GM23338 (cell line): Measurements from ENCODE around the gene BTN3A1. TPM values are rescaled to one million over a fixed set of nuclear protein-coding genes. Genes with fewer than 3 reads are reported as not detected.
"Not testable (repeated sequence)": the region's sequence is repeated elsewhere in the genome, so short reads cannot be mapped to it uniquely, and the experiment has no call there.

ENCODE experiments used
- ATAC-seq: fragments of 200-7000 bp; cut with Tn5 transposase; 3 replicates; pipeline ENCODE4 v1.9.1; 2020
- DNase-seq: peaks from one replicate; pipeline ENCODE4 v3.0.0-alpha.2; 2015; ENCODE audit warnings: low spot score
- H2AFZ ChIP-seq: fragments of 200-600 bp; sonication (generic); 2 replicates; pipeline ENCODE4 v1.8.0; 2016; ENCODE audit warnings: antibody characterized with exemption, mild to moderate bottlenecking, moderate library complexity
- H3F3A ChIP-seq: fragments of 200-600 bp; sonication (generic); replicated peaks from 2 replicates; pipeline ENCODE4 v1.8.0; 2017; ENCODE audit warnings: antibody characterized with exemption, mixed run types, low read depth
- H3K27ac ChIP-seq: fragments of 200-600 bp; sonication (generic); 2 replicates; pipeline ENCODE4 v1.6.1; 2016; ENCODE audit warnings: low read depth
- H3K27me3 ChIP-seq: fragments of 200-600 bp; sonication (generic); 2 replicates; pipeline ENCODE4 v1.8.0; 2016; ENCODE audit warnings: mild to moderate bottlenecking, mixed run types, moderate library complexity; ENCODE audit not compliant: insufficient read depth
- H3K36me3 ChIP-seq: fragments of 200-600 bp; sonication (generic); 2 replicates; pipeline ENCODE4 v1.8.0; 2016; ENCODE audit warnings: mild to moderate bottlenecking; ENCODE audit not compliant: insufficient read depth
- H3K4me1 ChIP-seq: fragments of 200-600 bp; sonication (generic); 2 replicates; pipeline ENCODE4 v1.8.0; 2016; ENCODE audit warnings: mild to moderate bottlenecking, moderate library complexity; ENCODE audit not compliant: insufficient read depth
- H3K4me2 ChIP-seq: fragments of 200-600 bp; sonication (generic); 2 replicates; pipeline ENCODE4 v1.7.1; 2017; ENCODE audit warnings: mixed run types
- H3K4me3 ChIP-seq: fragments of 200-600 bp; sonication (generic); 2 replicates; pipeline ENCODE4 v1.6.1; 2016; ENCODE audit warnings: mixed run types
- H3K79me2 ChIP-seq: fragments of 200-600 bp; sonication (generic); replicated peaks from 2 replicates; pipeline ENCODE4 v1.8.0; 2017; ENCODE audit warnings: mild to moderate bottlenecking; ENCODE audit not compliant: insufficient read depth
- H3K9me2 ChIP-seq: fragments of 200-600 bp; sonication (generic); 2 replicates; pipeline ENCODE4 v1.8.0; 2017; ENCODE audit not compliant: insufficient read depth
- H4K20me1 ChIP-seq: fragments of 200-600 bp; sonication (generic); replicated peaks from 2 replicates; pipeline ENCODE4 v1.8.0; 2017; ENCODE audit warnings: mild to moderate bottlenecking; ENCODE audit not compliant: insufficient read depth
- H3K27ac Mint-ChIP-seq: 2 replicates; pipeline ENCODE4 v1.8.0; 2020; ENCODE audit warnings: inconsistent platforms, mild to moderate bottlenecking, moderate library complexity, mixed read lengths
- H3K27me3 Mint-ChIP-seq: 3 replicates; pipeline ENCODE4 v1.8.0; 2022; ENCODE audit warnings: low read depth, mild to moderate bottlenecking, moderate library complexity, mixed read lengths, inconsistent platforms; ENCODE audit not compliant: insufficient read depth, poor library complexity
- H3K36me3 Mint-ChIP-seq: 3 replicates; pipeline ENCODE4 v1.8.0; 2021; ENCODE audit warnings: low read depth, mild to moderate bottlenecking, inconsistent platforms, moderate library complexity, mixed read lengths
- H3K4me1 Mint-ChIP-seq: 3 replicates; pipeline ENCODE4 v1.8.0; 2020; ENCODE audit warnings: mild to moderate bottlenecking, inconsistent platforms, mixed read lengths
- H3K4me3 Mint-ChIP-seq: 3 replicates; pipeline ENCODE4 v1.8.0; 2021; ENCODE audit warnings: moderate library complexity, mild to moderate bottlenecking, inconsistent platforms, mixed read lengths
- H3K9me3 Mint-ChIP-seq: 3 replicates; pipeline ENCODE4 v1.8.0; 2020; ENCODE audit warnings: moderate library complexity, mild to moderate bottlenecking, inconsistent platforms, mixed read lengths
- JUNB ChIP-seq: IDR thresholded peaks from one replicate; pipeline ENCODE4 v1.6.1; 2016; ENCODE audit warnings: antibody characterized with exemption; ENCODE audit not compliant: unreplicated experiment
- NANOG ChIP-seq: IDR thresholded peaks from 2 replicates; pipeline ENCODE4 v1.6.1; 2016; ENCODE audit warnings: antibody characterized with exemption, borderline replicate concordance
- POLR2AphosphoS5 ChIP-seq: IDR thresholded peaks from 2 replicates; pipeline ENCODE4 v1.6.1; 2016; ENCODE audit warnings: antibody characterized with exemption, low read depth
- STAT1 ChIP-seq: IDR thresholded peaks from one replicate; pipeline ENCODE4 v1.6.1; 2016; ENCODE audit warnings: antibody characterized with exemption; ENCODE audit not compliant: unreplicated experiment
- polyA plus RNA-seq: library from polyadenylated mRNA; unstranded; fragments of >200 nt; fragmentation: Nextera tagmentation; extraction: Ambion mirVana; gene quantifications from 2 replicates; pipeline ENCODE4 v1.2.1, GENCODE V29; 2016
- total RNA-seq: library from RNA; depleted of rRNA; stranded (reverse); fragments of >200 nt; shearing (Covaris generic); gene quantifications from 2 replicates; pipeline ENCODE4 v1.2.3, GENCODE V29; 2014
- TF ChIP-seq, protein P1 (sequence below): fragments of 250-450 bp; sonication (Bioruptor Pico); IDR thresholded peaks from 2 replicates; pipeline ENCODE4 v1.5.0; 2020; ENCODE audit warnings: mild to moderate bottlenecking, moderate library complexity
- TF ChIP-seq, protein P2 (sequence below): IDR thresholded peaks from one replicate; pipeline ENCODE4 v1.6.1; 2018; ENCODE audit warnings: antibody characterized with exemption; ENCODE audit not compliant: unreplicated experiment

BTN3A1 gene
- total and polyA plus RNA-seq, 2 experiments from 2014 or later: 2.4 to 4.0 TPM

DNA sequence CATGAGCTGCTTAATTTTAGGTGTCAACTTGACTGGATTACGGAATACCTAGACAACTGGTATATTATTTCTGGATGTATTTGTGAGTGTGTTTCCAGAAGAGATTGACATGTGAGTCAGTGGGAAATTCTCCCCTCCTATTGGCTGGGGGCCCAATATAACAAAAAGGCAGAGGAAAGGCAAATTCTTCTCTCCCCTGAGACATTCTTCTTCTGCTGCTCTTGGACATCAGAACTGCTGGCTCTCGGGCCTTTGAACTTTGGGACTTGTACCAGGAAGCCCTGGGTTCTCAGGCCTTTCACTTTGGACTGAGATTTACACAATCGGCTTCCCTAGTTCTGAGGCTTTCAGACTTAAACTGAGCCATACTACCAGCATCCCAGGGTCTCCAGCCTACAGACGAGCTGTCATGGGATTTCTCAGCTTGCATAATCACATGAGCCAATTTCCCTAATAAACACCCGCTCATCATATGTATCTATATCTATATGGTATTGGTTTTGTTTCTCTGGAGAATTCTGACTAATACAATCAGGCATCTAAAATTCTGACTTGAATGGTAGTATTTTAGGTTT is 30.6 kb downstream of the BTN3A1 start (continued):
- TF ChIP-seq, protein P1, sequence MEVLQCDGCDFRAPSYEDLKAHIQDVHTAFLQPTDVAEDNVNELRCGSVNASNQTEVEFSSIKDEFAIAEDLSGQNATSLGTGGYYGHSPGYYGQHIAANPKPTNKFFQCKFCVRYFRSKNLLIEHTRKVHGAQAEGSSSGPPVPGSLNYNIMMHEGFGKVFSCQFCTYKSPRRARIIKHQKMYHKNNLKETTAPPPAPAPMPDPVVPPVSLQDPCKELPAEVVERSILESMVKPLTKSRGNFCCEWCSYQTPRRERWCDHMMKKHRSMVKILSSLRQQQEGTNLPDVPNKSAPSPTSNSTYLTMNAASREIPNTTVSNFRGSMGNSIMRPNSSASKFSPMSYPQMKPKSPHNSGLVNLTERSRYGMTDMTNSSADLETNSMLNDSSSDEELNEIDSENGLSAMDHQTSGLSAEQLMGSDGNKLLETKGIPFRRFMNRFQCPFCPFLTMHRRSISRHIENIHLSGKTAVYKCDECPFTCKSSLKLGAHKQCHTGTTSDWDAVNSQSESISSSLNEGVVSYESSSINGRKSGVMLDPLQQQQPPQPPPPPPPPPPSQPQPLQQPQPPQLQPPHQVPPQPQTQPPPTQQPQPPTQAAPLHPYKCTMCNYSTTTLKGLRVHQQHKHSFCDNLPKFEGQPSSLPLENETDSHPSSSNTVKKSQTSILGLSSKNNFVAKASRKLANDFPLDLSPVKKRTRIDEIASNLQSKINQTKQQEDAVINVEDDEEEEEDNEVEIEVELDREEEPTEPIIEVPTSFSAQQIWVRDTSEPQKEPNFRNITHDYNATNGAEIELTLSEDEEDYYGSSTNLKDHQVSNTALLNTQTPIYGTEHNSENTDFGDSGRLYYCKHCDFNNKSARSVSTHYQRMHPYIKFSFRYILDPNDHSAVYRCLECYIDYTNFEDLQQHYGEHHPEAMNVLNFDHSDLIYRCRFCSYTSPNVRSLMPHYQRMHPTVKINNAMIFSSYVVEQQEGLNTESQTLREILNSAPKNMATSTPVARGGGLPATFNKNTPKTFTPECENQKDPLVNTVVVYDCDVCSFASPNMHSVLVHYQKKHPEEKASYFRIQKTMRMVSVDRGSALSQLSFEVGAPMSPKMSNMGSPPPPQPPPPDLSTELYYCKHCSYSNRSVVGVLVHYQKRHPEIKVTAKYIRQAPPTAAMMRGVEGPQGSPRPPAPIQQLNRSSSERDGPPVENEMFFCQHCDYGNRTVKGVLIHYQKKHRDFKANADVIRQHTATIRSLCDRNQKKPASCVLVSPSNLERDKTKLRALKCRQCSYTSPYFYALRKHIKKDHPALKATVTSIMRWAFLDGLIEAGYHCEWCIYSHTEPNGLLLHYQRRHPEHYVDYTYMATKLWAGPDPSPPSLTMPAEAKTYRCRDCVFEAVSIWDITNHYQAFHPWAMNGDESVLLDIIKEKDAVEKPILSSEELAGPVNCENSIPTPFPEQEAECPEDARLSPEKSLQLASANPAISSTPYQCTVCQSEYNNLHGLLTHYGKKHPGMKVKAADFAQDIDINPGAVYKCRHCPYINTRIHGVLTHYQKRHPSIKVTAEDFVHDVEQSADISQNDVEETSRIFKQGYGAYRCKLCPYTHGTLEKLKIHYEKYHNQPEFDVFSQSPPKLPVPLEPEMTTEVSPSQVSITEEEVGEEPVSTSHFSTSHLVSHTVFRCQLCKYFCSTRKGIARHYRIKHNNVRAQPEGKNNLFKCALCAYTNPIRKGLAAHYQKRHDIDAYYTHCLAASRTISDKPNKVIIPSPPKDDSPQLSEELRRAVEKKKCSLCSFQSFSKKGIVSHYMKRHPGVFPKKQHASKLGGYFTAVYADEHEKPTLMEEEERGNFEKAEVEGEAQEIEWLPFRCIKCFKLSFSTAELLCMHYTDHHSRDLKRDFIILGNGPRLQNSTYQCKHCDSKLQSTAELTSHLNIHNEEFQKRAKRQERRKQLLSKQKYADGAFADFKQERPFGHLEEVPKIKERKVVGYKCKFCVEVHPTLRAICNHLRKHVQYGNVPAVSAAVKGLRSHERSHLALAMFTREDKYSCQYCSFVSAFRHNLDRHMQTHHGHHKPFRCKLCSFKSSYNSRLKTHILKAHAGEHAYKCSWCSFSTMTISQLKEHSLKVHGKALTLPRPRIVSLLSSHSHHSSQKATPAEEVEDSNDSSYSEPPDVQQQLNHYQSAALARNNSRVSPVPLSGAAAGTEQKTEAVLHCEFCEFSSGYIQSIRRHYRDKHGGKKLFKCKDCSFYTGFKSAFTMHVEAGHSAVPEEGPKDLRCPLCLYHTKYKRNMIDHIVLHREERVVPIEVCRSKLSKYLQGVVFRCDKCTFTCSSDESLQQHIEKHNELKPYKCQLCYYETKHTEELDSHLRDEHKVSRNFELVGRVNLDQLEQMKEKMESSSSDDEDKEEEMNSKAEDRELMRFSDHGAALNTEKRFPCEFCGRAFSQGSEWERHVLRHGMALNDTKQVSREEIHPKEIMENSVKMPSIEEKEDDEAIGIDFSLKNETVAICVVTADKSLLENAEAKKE (CRISPR knock-in tag): no peak
- TF ChIP-seq, protein P2, sequence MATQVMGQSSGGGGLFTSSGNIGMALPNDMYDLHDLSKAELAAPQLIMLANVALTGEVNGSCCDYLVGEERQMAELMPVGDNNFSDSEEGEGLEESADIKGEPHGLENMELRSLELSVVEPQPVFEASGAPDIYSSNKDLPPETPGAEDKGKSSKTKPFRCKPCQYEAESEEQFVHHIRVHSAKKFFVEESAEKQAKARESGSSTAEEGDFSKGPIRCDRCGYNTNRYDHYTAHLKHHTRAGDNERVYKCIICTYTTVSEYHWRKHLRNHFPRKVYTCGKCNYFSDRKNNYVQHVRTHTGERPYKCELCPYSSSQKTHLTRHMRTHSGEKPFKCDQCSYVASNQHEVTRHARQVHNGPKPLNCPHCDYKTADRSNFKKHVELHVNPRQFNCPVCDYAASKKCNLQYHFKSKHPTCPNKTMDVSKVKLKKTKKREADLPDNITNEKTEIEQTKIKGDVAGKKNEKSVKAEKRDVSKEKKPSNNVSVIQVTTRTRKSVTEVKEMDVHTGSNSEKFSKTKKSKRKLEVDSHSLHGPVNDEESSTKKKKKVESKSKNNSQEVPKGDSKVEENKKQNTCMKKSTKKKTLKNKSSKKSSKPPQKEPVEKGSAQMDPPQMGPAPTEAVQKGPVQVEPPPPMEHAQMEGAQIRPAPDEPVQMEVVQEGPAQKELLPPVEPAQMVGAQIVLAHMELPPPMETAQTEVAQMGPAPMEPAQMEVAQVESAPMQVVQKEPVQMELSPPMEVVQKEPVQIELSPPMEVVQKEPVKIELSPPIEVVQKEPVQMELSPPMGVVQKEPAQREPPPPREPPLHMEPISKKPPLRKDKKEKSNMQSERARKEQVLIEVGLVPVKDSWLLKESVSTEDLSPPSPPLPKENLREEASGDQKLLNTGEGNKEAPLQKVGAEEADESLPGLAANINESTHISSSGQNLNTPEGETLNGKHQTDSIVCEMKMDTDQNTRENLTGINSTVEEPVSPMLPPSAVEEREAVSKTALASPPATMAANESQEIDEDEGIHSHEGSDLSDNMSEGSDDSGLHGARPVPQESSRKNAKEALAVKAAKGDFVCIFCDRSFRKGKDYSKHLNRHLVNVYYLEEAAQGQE: no peak
- no peak for TF ChIP-seq NANOG
- no peak for TF ChIP-seq JUNB
- TF ChIP-seq POLR2AphosphoS5: no peak
- no peak for TF ChIP-seq STAT1

DNA sequence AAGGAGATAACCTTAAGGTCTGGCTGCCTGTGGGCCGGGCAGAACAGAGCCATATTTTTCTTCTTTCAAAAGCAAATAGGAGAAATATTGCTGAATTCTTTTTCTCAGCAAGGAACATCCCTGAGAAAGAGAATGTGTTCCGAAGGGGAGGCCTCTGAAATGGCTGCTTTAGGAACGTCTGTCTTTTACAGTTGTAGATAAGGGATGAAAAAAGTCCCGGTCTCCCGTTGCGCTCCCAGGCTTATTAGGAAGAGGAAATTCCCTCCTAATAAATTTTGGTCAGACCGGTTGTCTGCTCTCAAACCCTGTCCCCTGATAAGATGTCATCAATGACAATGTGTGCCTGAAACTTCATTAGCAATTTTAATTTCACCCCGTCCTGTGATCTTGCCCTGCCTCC is 31.6 kb downstream of the BTN3A1 start:
- not testable (repeated sequence) for H3K4me1 Mint-ChIP-seq, H3K4me2 ChIP-seq

More for the DNA sequence above, 31.6 kb downstream of the BTN3A1 start:
- not testable (repeated sequence) for H3F3A ChIP-seq, H3K27ac Mint-ChIP-seq, H3K4me1 ChIP-seq, H3K9me2 ChIP-seq, H3K79me2 ChIP-seq, H3K4me3 Mint-ChIP-seq, ATAC-seq, DNase-seq, H4K20me1 ChIP-seq, H2AFZ ChIP-seq, H3K36me3 ChIP-seq, H3K27me3 Mint-ChIP-seq, H3K27me3 ChIP-seq, H3K27ac ChIP-seq, H3K4me3 ChIP-seq
- H3K9me3 Mint-ChIP-seq: peaks cover 19% of the 10 kb centered on the region
- peaks cover 47% of the 10 kb centered on the region for H3K36me3 Mint-ChIP-seq
